A673 (cell line): ENCODE results near the gene NBEA. TPM values are rescaled to one million over a fixed set of nuclear protein-coding genes. Genes with fewer than 3 reads are reported as not detected.
A peak's percentile ranks its signal among the peaks of the same experiment; 100 is the strongest.

Source experiments
- BruUV-seq: library from RNA; stranded (reverse); fragments of 400-500 nt; replicated peaks from 2 replicates; lab custom pipeline; 2021; lab: Mats Ljungman, UMichigan
- CTCF ChIA-PET: fragments of 300-600 bp; sonication (Branson Sonifier 250); formaldehyde crosslinking; loops from one replicate; lab custom pipeline; 2022; ENCODE audit warnings: antibody characterized with exemption; lab: Charles Lee
- POLR2A ChIA-PET: fragments of 300-600 bp; sonication (Branson Sonifier 250); formaldehyde crosslinking; loops from one replicate; lab custom pipeline; 2022; ENCODE audit warnings: antibody characterized with exemption; ENCODE audit not compliant: low non-redundant PET; lab: Charles Lee
- DNase-seq: peaks from one replicate; pipeline ENCODE4 v3.0.0-alpha.2; 2015; ENCODE audit warnings: low spot score
- H3K27ac ChIP-seq: fragments of 200-600 bp; sonication (generic); 2 replicates; pipeline ENCODE4 v1.5.1; 2016; ENCODE audit warnings: mixed run types, low read depth, mild to moderate bottlenecking, mixed read lengths, antibody characterized with exemption, low read length; ENCODE audit not compliant: poor library complexity, severe bottlenecking
- H3K27me3 ChIP-seq: fragments of 200-600 bp; sonication (generic); replicated peaks from 2 replicates; pipeline ENCODE4 v1.6.1; 2017; ENCODE audit warnings: mixed run types, low read depth, mild to moderate bottlenecking, mixed read lengths, antibody characterized with exemption, low read length; ENCODE audit not compliant: insufficient read depth, poor library complexity
- H3K36me3 ChIP-seq: fragments of 200-600 bp; sonication (generic); 2 replicates; pipeline ENCODE4 v1.6.1; 2016; ENCODE audit warnings: mixed run types, mild to moderate bottlenecking, mixed read lengths, antibody characterized with exemption, low read length; ENCODE audit not compliant: insufficient read depth, poor library complexity, severe bottlenecking
- H3K4me1 ChIP-seq: fragments of 200-600 bp; sonication (generic); 2 replicates; pipeline ENCODE4 v1.6.1; 2017; ENCODE audit warnings: mixed run types, mild to moderate bottlenecking, mixed read lengths, antibody characterized with exemption, low read length; ENCODE audit not compliant: insufficient read depth, poor library complexity, severe bottlenecking
- H3K4me3 ChIP-seq: fragments of 200-600 bp; sonication (generic); 2 replicates; pipeline ENCODE4 v1.5.1; 2016; ENCODE audit warnings: low read depth, mixed run types, mild to moderate bottlenecking, mixed read lengths, low read length; ENCODE audit not compliant: poor library complexity, severe bottlenecking
- H3K9me3 ChIP-seq: fragments of 200-600 bp; sonication (generic); 2 replicates; pipeline ENCODE4 v1.6.1; 2016; ENCODE audit warnings: mixed run types, low read depth, mild to moderate bottlenecking, mixed read lengths, antibody characterized with exemption, low read length; ENCODE audit not compliant: poor library complexity, severe bottlenecking
- EZH2 ChIP-seq: fragments of 200-600 bp; sonication (generic); IDR thresholded peaks from 2 replicates; pipeline ENCODE4 v1.6.1; 2017; ENCODE audit warnings: borderline replicate concordance, low read depth, mild to moderate bottlenecking, mixed read lengths, antibody characterized with exemption, low read length; ENCODE audit not compliant: poor library complexity, severe bottlenecking
- intact Hi-C: fragments of 100-400 bp; cut with micrococcal nuclease; formaldehyde crosslinking; loops from one replicate; pipeline ENCODE4 v1.10.0; 2022; ENCODE audit not compliant: unreplicated experiment
- total RNA-seq: library from RNA; stranded (reverse); gene quantifications from 2 replicates; pipeline ENCODE4 v1.2.3, GENCODE V29; 2021
- TF ChIP-seq, protein P1 (sequence below): fragments of 300-800, 200-600 bp; sonication (generic); conservative IDR thresholded peaks from 2 replicates; pipeline ENCODE4 v1.5.1; 2017; ENCODE audit warnings: low read depth, mild to moderate bottlenecking, antibody characterized with exemption, low read length, moderate library complexity, mixed read lengths

Gene NBEA
- total RNA-seq, 1 experiment from 2014 or later: 4.2 TPM

- intact Hi-C loops: no loop called here
- POLR2A ChIA-PET: no interaction called here
- TSS peak; percentile 29 for BruUV-seq
Measured at GRCh38 chr13:34944274-34944634, 2.2 kb downstream of the NBEA start.

GRCh38 chr13:34944751-34945150 is 2.7 kb downstream of the NBEA start:
- H3K4me3 ChIP-seq: no peak overlapping the region
- H3K27ac ChIP-seq: no peak overlapping the region
- CTCF ChIA-PET: no interaction called here
- TF ChIP-seq, protein P1, sequence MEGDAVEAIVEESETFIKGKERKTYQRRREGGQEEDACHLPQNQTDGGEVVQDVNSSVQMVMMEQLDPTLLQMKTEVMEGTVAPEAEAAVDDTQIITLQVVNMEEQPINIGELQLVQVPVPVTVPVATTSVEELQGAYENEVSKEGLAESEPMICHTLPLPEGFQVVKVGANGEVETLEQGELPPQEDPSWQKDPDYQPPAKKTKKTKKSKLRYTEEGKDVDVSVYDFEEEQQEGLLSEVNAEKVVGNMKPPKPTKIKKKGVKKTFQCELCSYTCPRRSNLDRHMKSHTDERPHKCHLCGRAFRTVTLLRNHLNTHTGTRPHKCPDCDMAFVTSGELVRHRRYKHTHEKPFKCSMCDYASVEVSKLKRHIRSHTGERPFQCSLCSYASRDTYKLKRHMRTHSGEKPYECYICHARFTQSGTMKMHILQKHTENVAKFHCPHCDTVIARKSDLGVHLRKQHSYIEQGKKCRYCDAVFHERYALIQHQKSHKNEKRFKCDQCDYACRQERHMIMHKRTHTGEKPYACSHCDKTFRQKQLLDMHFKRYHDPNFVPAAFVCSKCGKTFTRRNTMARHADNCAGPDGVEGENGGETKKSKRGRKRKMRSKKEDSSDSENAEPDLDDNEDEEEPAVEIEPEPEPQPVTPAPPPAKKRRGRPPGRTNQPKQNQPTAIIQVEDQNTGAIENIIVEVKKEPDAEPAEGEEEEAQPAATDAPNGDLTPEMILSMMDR: no peak
- TF ChIP-seq EZH2: no peak
- no peaks in the 10 kb centered on the region for H3K36me3 ChIP-seq
- BruUV-seq: no TSS peak
- no peaks in the 10 kb centered on the region for H3K9me3 ChIP-seq
- DNase-seq: no peak
- POLR2A ChIA-PET: no interaction called here
- intact Hi-C loops: no loop called here
- H3K27me3 ChIP-seq: peaks cover 4% of the 10 kb centered on the region
- peaks cover 7% of the 10 kb centered on the region for H3K4me1 ChIP-seq

More at GRCh38 chr13:34944274-34944634, 2.2 kb downstream of the NBEA start:
- H3K4me1 ChIP-seq: peaks cover 7% of the 10 kb centered on the region
- CTCF ChIA-PET: no interaction called here
- no peaks in the 10 kb centered on the region for H3K9me3 ChIP-seq
- H3K27me3 ChIP-seq: peaks cover 4% of the 10 kb centered on the region
- no peak for DNase-seq
- H3K36me3 ChIP-seq: no peaks in the 10 kb centered on the region
- H3K4me3 ChIP-seq: no peak overlapping the region
- H3K27ac ChIP-seq: no peak overlapping the region
- TF ChIP-seq EZH2: no peak
- TF ChIP-seq, protein P1: no peak

GRCh38 chr13:34951528-34951927 is 9.5 kb downstream of the NBEA start:
- intact Hi-C loops: no loop called here
- POLR2A ChIA-PET: interaction anchor here (0.6 kb wide), 1 partner anchor 79 kb away, joined by 3 read pairs; no protein-coding TSS in a partner anchor
- no peak for TF ChIP-seq EZH2
- TF ChIP-seq, protein P1: no peak
- H3K27ac ChIP-seq: no peak overlapping the region
- no peaks in the 10 kb centered on the region for H3K4me1 ChIP-seq
- CTCF ChIA-PET: no interaction called here
- DNase-seq: no peak
- no peak overlapping the region for H3K4me3 ChIP-seq
- BruUV-seq: no TSS peak
- H3K27me3 ChIP-seq: no peaks in the 10 kb centered on the region
- H3K36me3 ChIP-seq: no peaks in the 10 kb centered on the region
- H3K9me3 ChIP-seq: peaks cover 5% of the 10 kb centered on the region
